Measurements from ENCODE around the gene FGF14.

- TF ChIP-seq CTCF (IDR thresholded peaks at IDR 0.05) (no peak), POLR2A (IDR thresholded peaks at IDR 0.05) (no peak)
Measured at GRCh38 chr13:101944521-101944920, 457.3 kb downstream of the FGF14 start.

All from Peyer's patch (tissue), 4 donors.